Occipital lobe (tissue), 2 donors: Measurements from ENCODE around the gene CD274. TPM values are rescaled to one million over a fixed set of nuclear protein-coding genes. Genes with fewer than 3 reads are reported as not detected.
"Not testable (repeated sequence)": the region's sequence is repeated elsewhere in the genome, so short reads cannot be mapped to it uniquely, and the experiment has no call there.

Experiments used
- DNase-seq: peaks from one replicate; lab custom pipeline; 2025; lab: John Stamatoyannopoulos, UW
- total RNA-seq: library from RNA; depleted of rRNA; stranded (reverse); fragments of >200 nt; gene quantifications from one replicate; pipeline ENCODE4 v1.2.3, GENCODE V29; 2014

The CD274 gene
- 0.62 TPM for total RNA-seq

DNA sequence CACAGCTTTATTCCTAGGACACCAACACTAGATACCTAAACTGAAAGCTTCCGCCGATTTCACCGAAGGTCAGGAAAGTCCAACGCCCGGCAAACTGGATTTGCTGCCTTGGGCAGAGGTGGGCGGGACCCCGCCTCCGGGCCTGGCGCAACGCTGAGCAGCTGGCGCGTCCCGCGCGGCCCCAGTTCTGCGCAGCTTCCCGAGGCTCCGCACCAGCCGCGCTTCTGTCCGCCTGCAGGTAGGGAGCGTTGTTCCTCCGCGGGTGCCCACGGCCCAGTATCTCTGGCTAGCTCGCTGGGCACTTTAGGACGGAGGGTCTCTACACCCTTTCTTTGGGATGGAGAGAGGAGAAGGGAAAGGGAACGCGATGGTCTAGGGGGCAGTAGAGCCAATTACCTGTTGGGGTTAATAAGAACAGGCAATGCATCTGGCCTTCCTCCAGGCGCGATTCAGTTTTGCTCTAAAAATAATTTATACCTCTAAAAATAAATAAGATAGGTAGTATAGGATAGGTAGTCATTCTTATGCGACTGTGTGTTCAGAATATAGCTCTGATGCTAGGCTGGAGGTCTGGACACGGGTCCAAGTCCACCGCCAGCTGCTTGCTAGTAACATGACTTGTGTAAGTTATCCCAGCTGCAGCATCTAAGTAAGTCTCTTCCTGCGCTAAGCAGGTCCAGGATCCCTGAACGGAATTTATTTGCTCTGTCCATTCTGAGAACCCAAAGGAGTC, at the start of gene CD274:
Gene CD274 (plus strand): TSS at position 184 of the 733 bp plus-strand sequence. CDS start 5,572 bp downstream, outside the sequence.
- DNase-seq = peak; percentile 77

DNA sequence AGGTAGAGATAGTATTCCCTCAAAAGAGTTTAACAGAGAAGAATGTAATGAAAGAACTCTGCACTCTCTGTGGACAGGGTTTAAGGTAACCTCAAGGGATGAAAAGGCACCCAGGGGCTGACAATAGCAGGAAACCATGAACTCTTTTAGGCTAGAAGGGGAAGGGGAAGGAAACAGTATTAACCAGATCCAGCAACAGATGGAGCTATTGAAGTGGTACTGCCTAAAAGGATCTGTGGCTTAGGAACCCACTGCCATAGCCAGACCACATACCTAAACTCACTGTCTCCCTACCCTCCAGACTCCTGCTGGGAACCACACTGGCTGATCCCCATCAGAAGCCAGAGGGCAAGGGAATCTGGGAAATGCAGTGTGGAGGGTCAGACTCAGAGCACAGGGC, 48.1 kb upstream of the CD274 start:
- DNase-seq = no peak

GRCh38 chr9:5408596-5408995, 41.7 kb upstream of the CD274 start:
- no peak for DNase-seq

GRCh38 chr9:5416953-5417352, 33.4 kb upstream of the CD274 start:
- DNase-seq = no peak

DNA sequence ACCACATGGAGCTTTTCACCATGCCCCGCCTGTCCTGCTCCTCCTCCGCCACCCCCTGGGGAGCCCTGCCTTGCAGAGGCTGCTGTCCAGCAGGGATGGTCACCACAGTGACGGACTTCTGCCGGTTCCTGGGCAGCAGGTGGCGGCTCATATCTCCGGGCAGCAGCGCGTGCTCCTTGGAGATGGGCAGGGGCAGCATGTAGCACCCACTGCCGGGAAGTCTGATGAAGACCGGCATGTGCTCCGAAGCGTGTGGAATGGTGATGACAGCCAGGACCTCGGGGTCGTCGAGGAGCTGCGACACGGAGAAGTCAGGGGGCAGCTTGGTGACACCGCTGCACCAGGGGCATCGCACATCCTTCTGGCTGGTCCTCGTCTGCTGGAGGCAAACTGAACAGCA, 31.9 kb upstream of the CD274 start:
- DNase-seq = no peak

DNA sequence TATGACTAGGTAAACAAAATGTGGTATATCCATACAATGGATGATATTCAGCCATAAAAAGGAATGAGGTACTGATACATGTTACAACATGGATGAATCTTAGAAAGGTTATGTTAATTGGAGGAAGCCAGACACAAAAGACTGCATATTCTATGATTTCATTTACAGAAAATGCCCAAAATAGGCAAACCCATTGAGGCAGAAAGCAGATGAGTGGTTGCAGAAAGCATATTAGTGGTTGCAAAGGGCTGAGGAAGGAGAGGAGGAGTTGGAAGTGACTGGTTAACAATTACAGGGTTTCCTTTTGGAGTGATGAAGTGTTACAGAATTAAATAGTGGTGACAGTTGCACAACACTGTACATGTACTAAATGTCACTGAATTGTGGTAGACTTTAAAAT, 30.4 kb upstream of the CD274 start:
- DNase-seq = no peak

DNA sequence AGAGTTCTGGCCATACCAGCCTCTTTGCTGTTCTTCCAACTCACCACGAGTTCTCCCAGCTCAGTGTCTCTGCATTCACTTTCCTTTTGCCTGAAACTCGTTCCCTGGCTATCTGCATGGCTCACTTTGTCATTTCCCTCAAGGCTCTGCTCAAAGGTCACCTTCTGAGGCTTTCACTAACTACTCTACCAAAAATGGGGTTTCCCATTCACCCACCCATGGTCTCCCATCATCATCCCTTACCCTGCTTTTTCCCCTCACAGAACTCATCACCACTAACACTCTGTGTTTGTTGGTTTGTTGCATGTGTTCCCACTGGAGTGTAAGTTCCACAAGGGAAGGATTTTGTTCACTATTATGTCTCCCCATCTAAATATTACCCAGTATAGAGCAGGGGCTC, 29.2 kb upstream of the CD274 start:
- DNase-seq = no peak

- no peak for DNase-seq
These were observed 28.1 kb upstream of the CD274 start for GRCh38 chr9:5422276-5422675.

- no peak for DNase-seq
These were observed 25.2 kb upstream of the CD274 start for GRCh38 chr9:5425006-5425628.

DNA sequence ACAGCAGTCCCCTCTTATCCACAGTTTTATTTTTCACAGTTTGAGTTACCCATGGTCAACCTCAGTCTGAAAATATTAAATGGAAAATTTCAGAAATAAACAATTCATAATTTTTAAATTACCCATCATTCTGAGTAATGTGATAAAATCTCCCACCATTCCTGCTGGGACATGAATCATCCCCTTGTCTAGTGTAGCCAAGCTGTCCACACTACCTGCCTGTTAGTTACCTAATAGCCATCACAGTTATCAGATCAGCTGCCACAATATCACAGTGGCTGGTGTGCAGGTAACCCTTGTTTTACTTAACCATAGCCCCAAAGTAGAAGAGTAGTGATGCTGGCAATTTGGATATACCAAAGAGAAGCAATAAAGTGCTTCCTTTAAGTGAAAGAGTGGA, 23.3 kb upstream of the CD274 start:
- DNase-seq = no peak

DNA sequence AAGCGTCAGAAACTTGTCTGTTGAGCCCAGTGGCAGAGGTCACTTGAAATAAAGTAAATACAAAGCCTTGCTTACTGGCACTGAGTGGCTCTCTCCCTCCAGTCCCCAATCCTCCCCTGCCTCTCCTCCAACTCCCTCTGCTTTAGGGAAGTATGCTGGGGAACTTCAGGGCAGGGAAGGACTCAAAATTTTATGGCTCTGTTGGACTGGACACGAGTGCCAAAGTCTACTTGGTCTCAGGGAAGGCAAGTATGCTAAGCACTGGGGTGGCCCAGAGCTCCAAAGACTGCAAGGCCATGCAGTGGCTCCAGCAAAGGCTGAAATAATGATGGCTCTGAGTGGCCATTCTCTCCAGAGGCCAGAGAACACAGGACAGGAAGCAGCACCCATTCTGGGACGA, 22.2 kb upstream of the CD274 start:
- no peak for DNase-seq

GRCh38 chr9:5428794-5429528, 21.4 kb upstream of the CD274 start:
- no peak for DNase-seq

DNA sequence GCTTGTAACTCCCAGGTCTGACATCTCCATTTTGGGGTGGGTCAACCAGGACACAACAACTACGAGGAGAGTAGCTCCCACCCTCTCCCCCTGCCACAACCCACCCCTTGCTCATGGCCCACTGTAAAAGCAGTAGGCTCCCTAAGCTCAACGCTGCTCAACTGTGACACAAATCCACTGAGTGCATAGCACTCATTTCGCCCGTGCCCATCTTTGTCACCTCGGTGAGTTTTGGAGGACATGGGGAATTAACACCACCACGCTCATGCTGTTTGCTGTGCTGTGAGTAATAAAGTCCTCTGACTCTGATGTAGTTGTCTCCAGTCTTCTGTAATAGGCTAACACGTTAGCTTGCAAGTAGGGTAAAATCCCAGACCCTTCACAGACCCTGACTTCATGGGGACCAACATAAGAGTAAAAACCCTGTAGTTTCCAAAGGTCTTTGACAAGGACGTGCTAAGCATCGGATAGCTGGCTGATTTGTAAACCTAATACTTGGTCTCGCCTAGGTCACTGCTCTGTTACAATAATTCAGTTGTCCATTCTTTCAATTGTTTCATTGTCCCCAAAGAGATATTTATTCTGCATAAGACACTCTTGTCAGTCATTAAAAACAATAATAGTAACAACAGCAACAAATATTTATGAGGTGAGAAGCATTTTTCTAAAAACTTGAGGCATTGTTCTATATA, 20.3 kb upstream of the CD274 start:
- no peak for DNase-seq

DNA sequence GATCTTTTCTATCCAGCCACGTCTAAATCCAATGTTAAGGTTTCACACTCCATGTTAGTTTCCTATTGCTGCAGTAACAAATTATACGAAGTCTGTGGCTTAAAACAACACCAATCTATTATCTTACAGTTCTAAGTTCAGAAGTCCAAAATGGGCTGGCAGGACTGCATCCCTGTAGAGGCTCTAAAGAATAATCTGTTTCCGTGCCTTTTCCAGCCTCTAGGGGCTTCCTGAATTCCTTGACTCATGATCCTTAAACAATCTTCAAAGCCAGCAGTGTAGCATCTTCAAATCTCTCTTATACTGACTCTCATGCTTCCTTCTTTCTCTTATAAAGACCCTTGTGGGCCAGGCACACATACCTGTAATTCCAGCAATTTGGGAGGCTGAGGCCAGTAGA, 19.4 kb upstream of the CD274 start:
- no peak for DNase-seq

DNA sequence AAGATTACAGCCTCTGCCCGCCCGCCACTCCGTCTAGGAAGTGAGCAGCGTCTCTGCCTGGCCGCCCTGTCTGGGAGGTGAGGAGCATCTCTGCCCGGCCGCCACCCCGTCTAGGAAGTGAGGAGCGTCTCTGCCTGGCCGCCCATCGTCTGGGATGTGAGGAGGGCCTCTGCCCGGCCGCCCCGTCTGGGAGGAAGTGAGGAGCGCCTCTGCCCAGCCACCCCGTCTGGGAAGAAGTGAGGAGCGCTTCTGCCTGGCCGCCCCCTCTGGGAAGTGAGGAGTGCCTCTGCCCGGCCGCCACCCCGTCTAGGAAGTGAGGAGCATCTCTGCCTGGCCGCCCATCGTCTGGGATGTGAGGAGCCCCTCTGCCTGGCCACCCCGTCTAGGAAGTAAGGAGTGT, 17.5 kb upstream of the CD274 start:
- DNase-seq = not testable (repeated sequence)

- DNase-seq = not testable (repeated sequence)
These were observed 17.0 kb upstream of the CD274 start for GRCh38 chr9:5433328-5433727.

GRCh38 chr9:5433841-5434810, 16.2 kb upstream of the CD274 start:
- not testable (repeated sequence) for DNase-seq

GRCh38 chr9:5435912-5436311, 14.4 kb upstream of the CD274 start:
- DNase-seq = no peak

GRCh38 chr9:5436441-5436840, 13.9 kb upstream of the CD274 start:
- DNase-seq = no peak

DNA sequence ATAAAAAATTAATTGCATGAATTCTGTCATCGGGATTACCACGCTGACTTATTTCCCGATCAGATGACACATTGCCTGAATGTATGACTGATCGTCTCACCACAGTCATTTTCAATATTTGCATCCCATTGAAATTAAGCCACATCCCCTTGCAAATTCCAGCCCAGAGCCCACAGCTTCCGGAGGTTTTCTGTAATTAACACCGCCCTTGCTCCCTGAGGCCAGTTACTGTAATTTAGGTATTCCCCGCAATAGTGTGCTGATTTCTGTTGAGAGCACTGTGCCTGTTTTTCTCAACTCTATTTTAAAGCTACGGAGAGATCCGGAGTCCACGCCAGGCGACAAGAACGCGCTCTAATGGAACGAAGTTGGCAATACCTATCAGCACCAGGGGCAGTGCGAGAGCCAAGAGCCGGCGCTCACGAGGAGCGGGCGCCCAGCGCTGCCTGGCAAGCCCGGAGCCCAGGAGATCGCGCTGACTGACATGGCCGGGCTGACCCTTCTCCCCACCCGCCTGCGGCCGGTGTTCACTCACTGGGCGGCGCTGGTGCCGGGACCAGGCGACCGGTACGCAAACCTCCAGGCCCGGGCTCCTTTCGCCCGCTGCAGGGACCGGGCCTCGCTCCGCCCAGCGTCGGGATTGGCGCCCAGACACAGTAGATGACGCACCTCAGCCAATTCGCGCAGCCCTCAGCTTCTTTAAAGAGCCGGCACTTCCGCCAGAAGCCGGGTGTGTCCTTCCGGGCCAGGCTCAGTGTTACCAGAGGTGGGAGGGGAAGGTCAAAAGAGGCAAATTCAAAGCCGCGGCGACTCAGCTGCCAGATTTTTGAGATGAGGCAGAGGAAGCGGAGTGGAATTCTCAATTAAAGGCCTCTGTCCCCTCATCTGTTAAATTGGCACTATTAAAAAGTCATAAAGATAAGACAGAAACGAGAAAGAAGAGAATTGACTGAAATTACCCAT, 12.8 kb upstream of the CD274 start, which contains the start of gene PLGRKT:
Gene PLGRKT (minus strand): TSS at position 672 of the 963 bp plus-strand sequence. CDS start 5,948 bp downstream, outside the sequence.
- peak; percentile 94 for DNase-seq
